HTR-8/SVneo (cell line): Measurements from ENCODE around the gene ABHD8.

Experiments
- DNase-seq: peaks from one replicate; pipeline ENCODE4 v3.0.0; 2011; ENCODE audit warnings: low spot score, mixed read lengths; ENCODE audit not compliant: insufficient read length
- FAIRE-seq: peaks from 2 replicates; lab custom pipeline; 2011; peaks lifted over from hg19 to GRCh38; lab: Jason Lieb, UNC

The ABHD8 gene

DNA sequence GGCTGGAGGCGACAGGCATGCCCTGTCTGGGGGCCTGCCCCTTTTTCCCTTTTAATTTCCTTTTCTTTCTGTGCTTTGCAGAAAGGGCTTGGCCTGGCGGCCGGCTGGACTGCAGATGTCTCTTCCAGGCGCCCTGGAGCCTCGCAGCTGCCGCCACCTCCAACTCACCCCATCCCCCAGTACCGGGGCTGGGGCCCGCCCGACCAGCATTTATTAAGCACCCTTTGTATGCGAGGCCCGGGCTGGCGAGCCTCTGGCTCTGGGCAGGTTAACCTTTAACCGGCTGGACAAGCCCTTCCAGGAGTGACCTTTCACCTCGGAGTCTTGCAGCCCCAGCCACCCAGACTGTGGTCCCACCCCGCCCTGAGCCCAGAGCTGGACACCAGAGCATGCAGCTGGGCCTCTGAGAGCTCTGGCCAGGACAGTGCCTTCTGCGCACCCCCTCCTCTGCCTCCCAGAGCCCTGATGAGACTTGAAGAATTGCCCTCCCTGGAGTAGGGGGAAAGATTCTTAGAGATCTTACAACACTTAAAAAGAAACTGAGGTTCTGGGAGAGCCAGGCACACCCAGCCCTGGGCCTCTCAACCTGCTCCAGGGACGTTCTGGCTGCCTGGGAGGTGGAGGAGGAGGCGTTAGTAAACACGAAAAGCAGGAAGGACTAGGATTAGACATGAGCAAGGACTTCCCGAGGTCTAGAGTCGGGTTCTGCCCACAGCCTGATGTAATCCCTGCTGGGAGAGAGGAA lies 56.4 kb downstream of the ABHD8 start:
- DNase-seq (no peak), FAIRE-seq (no peak)

GRCh38 chr19:17245535-17245984 lies 57.7 kb downstream of the ABHD8 start, which contains the start of gene NR2F6:
Gene NR2F6, minus strand, starts transcription at chr19:17245919. Its CDS starts 699 bp downstream, at chr19:17245220.
- no peak for FAIRE-seq

DNA sequence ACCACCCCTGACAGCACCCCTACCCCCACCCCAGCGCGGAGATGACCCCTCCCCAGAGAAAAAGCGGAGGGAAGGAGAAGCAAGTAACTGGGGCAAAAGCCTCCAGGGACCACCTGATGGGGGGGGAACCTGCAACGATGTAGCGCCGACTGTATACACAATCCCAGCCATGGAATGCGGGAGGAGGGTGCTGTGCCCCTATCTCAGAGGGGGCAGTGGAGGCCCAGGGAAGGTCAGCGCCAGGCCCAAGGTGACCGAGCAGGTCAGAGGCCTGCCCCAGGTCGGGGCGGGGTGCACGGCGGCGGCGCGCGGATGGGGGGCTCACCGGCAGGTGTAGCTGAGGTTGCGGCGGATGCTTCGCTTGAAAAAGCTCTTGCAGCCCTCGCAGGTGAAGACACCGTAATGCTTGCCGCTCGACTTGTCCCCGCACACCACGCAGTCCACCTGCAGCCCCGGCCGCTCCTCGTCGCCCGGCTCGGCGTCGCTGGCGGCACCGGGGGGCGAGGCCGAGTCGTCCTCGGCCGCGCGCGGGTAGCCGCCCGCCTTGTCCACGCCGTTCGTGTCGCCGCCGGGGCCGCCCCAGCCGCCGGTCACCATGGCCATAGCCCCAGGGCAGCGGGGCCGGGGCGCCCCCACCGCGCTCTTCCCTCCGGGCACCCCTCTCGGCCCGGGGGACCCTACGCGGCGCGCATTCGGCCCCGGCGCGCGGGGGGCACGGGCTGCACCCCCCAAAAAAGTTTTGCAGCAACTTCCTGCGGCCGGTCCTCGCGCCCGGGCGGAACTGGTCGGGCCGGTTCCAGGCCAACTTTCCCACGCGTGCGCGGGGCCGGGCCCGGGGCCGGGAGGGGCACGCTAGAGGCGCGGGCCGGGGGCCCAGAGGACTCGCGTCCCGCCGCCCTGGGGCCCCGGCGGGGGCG lies 58.3 kb downstream of the ABHD8 start:
- no peak for DNase-seq
- FAIRE-seq = peak; percentile 16

More at GRCh38 chr19:17245535-17245984, 57.7 kb downstream of the ABHD8 start, which contains the start of gene NR2F6:
- no peak for DNase-seq

- FAIRE-seq (no peak), DNase-seq (no peak)
Measured at GRCh38 chr19:17243830-17244617, 59.2 kb downstream of the ABHD8 start.

DNA sequence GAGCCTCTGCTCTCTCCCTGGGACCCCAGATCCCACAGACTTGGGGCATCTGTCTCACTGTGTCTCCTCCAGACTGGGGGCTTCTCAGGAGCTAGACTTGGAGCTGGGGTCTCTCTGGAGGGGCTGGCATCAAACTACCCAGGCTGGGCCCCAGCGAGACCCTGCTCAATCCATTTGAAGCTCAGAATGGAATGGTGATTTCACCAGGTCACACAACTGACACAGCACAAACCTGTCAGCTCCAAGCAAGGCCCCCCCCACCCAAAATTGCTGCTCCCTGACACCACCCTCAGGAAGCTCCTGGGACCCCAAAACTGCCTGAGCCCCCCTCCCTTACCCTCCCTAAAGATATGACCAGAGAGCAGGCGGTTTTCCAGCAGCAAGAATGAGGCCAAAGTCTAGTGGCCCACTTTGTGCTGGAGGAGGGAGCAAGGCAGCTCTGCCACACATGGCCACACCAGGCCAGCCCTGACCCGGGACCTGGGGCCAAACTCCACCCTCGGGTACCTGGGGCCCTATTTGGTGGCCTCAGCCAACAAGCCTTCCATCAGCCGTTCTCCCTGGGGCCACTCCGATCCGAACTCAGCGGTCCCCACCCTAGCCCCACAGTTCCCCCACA lies 59.9 kb downstream of the ABHD8 start:
- FAIRE-seq = no peak
- DNase-seq = no peak

- DNase-seq (no peak), FAIRE-seq (no peak)
Measured at GRCh38 chr19:17242431-17243208, 60.6 kb downstream of the ABHD8 start.
